ENCODE data around the gene FHIT.

Gene FHIT

DNA sequence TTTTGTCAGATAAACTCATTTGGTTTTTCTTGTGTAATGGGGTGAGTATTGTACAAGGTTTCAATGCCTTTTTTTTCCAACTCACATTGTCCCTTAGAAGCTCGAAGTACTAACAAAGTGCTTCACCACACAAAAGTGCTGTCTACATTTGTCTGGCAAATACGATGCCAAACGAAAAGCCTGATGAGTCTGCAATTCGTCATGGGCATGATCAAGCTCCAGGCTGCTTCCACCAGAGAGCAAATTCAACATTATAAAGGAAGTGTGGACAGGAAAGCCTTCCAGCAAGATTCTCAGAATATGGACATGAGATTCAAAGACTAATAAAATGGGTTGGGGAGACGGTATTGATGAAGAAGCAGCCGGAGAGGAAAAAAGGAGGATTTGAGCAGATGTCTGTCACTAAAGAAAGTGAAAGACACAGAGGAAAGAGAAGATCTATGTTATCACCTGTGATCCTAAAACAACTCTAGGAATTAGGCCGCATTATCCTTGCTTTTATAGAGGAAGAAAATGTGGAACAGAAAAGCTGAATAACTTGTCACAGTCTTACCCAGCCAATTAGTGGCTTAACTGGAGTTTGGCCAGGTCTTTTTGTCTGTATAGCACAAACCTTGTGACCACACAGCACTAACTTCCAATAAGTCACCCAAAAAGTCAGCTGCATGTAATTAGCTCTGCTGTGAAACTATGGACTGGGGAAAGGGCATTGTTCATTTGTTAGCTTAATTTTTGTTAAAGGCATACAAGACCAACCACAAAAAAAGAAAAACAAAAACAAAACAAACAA lies 494.8 kb downstream of the FHIT start:
- no peak for DNase-seq

DNA sequence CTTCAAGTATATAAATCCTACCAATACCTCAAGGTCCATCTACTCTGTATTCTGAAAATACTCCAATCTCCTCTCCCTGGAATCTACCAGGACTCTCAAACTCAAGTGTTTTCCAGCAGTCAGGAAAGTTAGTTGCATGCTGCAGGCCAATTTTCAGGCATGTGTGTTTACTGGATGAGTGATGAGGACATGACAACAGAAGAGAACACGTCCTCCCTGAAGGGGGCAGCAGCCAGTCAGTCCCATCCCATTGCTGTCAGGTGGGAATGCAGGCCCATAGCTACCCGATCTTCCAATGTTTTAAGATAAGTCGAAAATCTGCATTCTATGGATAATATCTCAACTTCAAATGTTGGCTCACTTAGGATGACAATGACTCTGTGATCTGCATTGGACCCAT lies 496.2 kb downstream of the FHIT start:
- no peak for DNase-seq

DNA sequence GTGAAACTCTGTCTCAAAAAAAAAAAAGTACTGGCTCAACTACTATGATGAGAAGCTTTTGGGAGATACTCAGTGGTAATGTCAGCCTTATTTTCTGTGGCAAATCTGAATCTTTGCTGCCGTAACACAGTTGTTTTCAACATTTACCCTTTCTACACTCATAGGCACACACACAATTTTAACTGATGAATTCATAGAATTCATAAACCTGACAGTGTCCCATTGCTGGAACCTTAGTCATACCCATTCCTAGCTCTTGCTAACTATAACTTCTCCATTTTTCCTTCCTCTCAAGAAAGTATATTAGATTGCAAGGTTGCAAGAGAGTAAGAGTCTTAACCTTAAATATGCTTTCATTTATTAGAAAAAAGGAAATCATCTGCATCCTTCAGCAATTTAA lies 496.6 kb downstream of the FHIT start:
- DNase-seq, result no peak

DNA sequence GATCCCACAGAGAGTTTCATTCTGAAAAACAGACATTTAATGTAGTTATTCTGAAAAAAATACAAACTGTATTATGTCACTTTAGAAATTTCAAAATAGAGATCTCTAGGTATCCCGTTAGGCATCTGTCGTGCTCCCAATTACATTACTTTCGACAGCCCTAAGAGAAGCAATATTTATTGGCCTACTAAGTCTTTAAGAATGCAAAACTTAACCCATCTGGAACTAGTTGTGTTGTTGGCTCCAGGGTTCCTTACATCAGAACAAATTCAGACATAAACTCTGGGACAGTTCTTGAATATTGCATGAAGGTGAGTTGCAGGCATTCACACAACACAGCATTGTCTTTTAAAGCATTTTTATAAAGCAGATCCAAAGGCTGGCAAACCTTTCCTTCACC lies 498.4 kb downstream of the FHIT start:
- no peak for DNase-seq

DNA sequence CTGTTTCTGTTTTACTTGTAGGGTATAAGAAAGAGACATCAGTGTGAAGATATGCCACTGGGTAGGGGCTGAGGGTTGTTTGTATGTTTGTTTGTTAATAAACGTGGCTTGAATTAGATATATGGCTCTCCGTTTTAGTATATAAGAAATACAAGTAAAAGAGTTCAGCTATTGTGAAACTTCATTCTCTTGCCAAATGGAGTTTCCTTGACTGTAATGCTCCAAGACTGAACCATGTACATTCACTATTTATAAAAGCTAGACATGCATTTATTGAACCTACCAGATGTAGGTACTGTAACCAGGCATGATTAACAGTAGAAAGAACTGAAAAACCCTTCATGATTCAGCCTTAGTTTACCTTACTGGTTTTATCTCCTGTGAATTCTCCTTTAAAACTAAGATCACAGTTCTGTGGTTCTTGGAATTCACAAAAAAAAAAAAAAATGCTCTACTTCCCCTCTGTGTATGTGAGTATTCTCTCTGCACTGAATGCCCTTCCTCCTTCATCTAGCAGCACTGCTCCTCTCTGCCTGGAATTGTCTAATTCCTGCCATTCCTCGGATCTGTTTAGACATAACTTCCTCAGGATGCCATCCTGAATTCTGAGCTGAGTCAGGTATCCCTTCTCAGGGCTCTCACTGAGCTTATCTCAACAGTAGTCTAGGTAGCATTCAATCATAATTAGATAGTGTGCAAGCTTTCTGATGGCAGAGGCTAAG lies 504.4 kb downstream of the FHIT start:
- DNase-seq, result no peak

DNA sequence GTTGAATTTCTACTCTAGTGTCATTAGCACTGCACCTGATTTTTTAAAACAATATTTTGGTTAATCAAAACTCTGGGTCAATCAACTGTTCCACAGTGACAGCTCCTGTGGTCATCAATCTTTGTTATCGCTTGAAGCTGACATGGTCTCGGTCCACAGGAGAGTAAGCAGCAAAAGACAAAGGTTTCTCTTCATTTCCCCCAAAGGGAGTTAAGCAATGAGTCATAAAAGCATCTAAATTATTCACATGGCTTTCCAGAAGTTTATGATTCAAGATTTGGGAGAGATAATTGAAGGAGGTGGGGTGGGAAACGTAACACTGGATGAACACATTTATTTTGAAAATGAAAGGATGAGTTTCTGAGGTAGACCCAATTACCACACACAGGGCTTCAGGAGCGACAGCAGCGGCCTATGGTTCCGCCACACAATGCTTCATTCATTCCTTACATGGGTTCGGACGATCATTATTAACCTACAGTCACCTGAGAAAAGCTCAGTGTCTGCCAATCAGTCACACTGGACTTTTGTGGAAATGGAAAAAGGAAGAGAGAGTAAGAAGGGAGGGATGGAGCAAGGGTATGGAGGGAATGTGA lies 505.1 kb downstream of the FHIT start:
- no peak for DNase-seq

DNA sequence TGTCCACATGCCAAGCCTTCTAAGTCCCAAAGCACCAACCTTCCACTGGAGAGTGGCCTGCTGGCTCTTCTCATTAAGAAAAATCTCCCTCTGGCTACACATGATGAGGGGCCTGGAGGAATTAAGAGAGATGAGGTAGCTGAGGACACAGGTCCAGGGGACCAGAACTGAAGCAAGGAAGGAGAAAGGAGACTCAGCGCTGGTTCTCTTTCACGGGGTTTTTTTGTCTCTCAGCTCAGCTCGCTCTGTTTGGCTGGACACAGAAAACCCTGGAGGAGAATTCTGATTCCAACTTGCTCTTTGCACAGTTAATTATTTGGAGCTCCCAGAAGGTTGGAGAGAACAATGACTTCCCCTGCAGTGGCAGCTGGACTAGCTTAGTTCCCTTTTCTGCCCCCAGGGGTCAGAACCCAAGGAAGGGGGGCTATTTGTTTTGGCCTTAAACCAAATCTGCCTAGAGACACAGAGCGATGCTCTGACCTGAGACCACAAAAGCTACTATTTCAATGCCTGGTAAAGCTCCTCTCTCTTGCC lies 507.6 kb downstream of the FHIT start:
- no peak for DNase-seq

DNA sequence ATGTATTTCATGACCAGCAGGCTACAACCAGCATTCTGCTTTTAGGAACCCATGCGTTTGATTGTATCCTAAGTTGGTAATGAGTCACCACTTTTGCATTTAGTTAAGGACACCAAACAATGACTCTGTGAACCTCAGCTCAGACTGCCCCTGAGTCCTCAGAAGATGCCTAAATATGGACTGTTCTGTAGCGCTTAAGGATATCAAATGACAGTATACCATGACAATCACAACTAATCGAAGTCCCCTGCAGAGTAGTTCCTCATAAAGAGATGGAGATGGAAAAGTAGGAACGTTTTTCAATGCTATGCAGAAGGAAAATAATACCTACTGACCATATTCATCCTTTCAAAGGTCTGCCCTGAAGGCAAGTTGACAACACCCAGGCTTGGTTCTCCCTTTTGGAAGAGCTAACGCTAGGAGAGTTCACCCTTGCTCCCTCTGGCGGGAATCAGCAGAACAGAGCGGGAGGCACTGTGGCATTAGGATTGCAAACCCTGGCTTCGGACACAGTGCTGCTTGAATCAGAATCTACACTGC lies 508.6 kb downstream of the FHIT start:
- DNase-seq, result no peak

DNA sequence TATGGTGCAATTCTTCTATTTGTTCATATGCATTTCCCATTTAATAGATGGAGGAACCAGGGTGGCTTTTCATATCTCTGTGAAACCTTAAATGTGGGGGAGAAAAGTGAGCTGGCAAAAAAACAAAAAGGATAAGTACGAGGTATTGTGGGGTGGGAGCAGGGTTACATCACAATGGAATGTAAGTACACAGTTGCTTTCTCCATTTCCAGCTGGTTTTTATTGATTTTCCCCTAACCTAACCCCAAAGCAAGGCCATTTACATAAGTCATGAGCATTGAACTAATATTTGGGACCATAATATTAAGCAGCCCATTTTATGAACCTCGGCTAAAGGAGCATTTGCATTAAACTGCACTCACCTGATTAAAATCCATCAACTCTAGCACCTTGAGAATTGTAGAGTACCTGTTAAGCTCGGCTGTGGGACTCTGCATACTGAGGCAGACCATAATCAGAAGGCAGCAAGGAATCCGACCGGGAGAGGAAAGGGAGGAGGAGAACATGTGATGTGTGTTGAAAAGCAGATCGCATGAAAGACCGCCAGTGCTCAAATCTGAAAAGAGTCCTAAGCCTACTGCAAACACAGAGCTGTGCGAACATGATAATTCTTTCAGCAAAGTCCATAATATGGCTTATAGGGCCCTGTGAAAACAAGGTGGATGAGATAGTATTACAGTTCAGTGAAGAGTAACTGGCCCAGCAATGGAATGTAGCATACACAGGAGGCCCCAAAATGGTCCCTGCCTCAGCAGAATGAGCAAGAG lies 513.4 kb downstream of the FHIT start:
- DNase-seq, result no peak

DNA sequence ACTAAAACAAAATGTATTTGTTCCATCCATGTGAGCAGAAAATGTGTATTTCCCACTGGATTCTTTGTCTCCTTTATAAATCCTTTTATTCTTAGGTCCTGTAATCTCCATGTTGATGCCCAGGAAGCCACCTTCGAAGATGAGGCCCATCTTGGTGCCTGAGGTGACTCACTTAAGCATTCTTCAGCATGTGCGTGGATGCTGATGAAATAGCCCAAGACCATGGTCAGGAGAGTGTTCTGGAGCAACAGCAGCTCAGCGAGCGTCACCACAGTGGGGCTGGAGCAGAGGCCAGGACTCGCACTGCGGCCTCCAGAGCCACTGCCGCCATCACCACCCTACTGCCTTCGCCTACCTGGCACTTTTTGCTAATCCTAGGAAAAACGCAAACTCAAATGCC lies 520.9 kb downstream of the FHIT start:
- DNase-seq, result no peak

DNA sequence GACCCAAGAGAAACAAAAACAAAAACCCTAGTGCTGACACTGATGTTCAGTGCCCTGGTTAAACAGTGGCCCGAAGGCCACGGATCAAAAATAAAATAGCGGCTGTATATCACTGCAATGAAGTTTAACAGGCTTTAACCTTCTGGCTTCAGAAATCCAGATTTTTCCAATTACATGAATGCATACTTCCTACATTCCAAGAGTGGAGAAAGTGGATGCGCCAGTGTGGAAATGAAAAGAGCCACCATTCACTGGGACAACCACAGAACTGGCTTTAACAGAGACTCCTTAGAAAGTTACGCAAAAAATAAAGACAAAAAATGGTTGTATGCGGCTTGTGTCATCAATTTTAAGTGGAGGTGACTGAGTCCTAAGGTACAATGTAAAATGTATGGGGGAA lies 522.2 kb downstream of the FHIT start:
- DNase-seq, result no peak

DNA sequence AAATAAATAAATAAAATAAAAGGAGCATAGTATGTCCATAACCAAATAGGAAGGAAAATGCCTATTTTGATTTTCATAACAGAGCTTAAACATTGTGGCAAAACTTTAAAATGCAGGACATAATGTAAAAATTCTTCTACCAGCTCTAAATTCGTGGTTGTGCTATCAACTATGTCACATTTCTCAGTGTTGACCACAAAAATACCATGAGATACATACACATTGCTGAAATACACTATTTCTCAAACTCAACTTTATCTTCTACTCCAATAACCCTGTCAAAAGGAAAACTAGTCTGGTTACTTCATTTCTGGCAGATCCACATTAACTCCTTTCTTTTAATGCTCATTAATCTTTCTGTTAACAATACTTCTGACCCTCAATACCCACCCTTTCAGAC lies 523.2 kb downstream of the FHIT start:
- DNase-seq, result no peak

DNA sequence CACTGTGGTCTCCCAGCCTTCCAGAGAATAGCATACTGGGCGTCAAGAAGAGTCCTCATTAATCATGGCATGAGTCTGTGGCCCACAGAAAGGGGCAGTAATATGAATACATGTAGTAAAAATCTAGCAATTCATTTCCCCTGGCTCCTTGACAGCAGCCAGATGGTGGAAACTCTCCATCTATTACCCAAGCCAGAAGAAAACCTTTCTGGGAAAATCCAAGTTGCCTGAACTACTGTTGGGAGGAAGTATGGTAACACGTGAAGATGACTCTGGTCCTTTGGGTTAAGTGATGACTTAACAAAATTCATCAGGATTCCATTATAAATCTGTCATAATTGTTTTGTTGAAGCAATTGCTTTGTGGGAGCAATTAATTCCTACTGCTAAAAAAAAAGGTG lies 530.5 kb downstream of the FHIT start:
- DNase-seq, result no peak

DNA sequence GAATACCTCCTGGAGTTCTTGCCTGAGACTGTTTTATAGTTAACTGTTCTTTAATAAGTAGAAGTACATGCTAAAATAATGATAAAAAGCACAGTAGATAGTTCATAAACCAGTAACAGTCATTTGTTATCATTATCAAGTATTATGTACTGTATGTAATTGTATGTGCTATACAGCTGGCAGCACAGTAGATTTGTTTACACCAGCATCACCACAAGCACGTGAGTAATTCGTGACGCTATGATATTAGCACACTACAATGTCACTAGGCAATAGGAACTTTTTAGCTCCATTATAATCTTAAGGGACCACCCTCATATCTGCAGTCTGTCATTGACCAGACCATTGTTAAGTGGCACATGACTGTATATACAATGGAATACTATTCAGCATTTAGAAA lies 534.7 kb downstream of the FHIT start:
- DNase-seq, result no peak

DNA sequence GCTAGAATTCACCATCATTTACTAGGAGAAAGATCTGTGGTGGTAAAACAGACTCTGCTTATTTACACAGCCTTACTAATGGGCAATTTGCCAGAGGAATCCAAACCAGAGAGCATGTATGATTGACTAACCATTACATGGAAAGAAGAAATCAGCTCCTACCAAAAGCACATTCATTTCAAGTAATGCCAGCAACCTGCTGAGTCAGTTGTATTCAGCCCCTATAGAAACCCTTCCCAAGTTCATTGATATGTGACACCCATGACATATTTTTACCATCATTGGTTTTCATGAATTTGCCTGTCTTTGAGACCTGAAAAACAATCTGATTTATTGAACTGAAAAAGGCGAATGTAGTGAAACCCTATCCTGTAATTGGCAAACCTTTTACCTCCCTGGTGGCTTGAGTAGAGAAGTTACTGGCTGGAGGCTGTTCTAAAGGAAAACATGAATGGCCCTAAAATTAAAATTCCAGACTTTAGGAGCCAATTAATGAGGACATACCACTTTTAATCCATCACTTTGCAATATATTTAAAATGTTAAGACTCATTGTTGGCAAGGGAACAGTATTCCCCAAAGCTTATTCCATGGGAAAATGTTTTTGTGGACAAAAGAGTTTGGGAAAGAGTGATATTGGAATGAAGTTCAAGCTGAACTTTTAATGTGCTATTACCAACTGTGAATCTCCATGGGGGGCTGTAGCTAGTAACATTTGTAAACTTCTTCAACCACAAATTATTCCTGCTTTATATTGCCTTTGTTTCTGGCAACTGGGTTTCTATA lies 542.9 kb downstream of the FHIT start:
- DNase-seq, result no peak

DNA sequence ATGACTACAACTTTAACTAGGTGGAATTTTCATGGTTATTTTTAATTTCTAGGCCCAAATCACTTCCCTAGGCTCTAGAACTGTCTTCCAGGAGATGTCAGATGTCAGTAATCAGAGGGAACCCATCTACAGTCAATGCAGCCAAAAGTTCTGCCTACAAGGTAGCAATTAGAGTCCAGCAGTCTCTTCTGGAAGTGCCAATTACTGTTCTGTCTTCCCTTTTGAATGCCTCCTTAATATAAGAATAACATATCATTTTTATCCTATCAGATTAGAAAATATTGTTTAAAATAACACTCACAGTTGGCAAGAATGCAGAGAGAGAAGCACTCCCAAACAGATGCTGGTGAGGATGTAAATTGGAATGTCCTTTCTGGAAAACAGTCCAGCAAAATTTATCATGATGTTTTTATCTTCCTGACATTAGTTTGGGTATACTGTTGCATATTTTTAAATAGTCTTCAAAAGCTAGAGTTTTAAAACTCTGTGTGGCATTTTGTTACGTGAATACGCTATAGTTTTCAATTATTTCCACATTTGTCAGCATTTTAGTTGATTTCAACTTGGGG lies 543.7 kb downstream of the FHIT start:
- no peak for DNase-seq

DNA sequence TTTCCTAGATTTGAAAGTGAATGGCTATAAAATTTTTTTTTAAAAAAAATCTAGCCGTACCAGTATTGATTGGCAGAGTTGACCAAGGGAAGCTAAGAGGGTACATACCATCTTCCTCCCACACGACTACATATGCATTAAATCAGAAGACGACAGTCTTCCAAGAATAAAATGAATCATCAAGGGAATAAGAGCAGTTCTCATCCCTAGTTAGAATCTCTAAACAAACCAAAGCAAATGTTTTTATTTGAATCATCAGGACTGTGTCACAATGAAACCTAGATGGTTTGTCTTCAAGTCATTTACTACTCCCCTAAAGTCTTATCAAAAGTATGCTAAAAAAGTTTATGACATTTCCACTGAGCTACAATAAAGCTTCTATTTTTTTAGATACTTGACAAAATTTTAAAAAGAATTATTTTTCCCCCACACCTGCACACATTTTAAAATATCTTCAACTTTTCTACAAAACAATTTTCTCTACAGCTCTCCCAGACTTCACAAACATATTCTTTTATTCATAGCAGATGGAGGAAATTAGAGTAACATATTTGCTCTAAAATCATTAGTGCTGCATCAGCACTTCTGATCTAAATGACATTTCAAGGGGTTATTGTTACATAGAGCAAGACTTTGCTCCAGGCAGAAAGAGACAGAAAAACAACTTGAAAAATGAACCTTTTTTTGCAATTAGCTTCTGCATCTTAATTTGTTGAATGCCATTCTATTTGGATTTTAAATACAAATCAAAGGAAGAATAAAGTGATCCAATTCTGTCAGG lies 547.1 kb downstream of the FHIT start:
- DNase-seq, result no peak

DNA sequence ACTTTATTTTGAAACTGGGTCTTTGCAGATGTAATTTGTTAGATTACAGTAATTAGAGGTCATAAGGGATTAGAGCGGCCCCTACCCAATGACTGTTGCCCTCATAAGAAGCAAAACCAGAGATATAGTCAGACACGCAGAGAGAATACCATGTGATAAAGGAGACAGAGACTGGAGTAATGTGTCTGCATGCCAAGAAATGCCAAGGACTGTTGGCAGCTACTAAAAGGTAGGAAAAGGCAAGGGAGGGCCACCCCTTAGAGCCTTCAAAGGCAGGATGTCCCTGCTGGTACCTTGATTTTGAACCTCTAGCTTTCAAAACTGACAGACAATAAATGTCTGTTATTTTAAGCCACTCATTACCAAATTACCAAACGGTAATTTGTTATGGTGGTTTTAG lies 548.2 kb downstream of the FHIT start:
- no peak for DNase-seq

DNA sequence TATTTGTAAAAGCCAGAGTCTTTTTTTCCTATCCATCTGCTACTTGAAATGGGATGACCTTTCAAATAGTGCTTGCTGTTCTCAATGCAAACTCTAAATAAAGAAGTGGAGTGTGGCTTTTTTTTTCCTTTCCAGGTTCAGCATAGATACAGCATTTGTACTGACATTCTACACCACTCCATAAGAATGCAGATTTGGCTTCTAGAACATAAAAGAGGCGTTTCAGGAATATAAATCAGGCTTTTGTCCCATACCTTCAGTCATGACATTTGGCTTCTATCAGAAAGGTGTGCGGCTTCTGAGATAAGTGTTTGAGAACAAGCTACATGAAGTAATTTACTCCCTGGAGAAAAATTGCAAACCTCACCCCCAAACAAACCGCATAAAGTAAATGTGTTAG lies 553.1 kb downstream of the FHIT start:
- no peak for DNase-seq

DNA sequence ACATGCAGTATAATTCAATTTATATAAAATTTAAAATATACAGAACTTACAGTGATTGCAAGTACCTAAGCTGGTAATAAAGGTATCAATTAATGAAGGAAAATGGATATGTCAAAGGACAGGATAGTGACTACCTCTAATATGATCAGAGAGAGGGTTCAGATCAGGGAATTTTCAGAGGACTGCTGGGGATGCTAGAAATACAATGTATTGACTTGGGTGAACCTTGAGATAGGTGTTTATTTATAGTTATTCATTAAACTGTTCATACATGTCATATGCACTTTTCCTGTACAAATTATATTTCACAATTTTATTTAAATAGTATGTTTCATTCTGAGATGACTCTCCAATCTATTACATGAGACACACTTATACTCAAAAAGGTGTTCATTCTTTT lies 554.1 kb downstream of the FHIT start:
- no peak for DNase-seq
